ENCODE measurements around the gene PRG3. TPM values are rescaled to one million over a fixed set of nuclear protein-coding genes. Genes with fewer than 3 reads are reported as not detected.
A peak's percentile ranks its signal among the peaks of the same experiment; 100 is the strongest.

The PRG3 gene
- total and polyA plus RNA-seq, 9 of the 15 experiments (the other 6 are each of a cell fraction or from before 2014, with no cell fraction given): 0.18 to 0.55 (median 0.38) TPM; not detected in 6

- TF ChIP-seq VEZF1 (CRISPR knock-in tag; IDR thresholded peaks at IDR 0.05) (peak; percentile 96), STAG1 (CRISPR knock-in tag; IDR thresholded peaks at IDR 0.05; ENCODE audit: borderline replicate concordance) (no peak), TCF15 (CRISPR knock-in tag; IDR thresholded peaks at IDR 0.05) (no peak), ZBTB43 (CRISPR knock-in tag; IDR thresholded peaks at IDR 0.05) (no peak), LEF1 (IDR thresholded peaks at IDR 0.05) (peak; percentile 97), ZBTB12 (CRISPR knock-in tag; IDR thresholded peaks at IDR 0.05) (0 out of 2 replicates have a peak, but pooled peaks have one; percentile 20), RCOR1 (IDR thresholded peaks at IDR 0.05; ENCODE audit: borderline replicate concordance in 1 of 2, low read depth in 2 of 2, low read length in 2 of 2) (peak; percentile 67 to 99; a peak in 3 of 4 replicates), HNRNPL (IDR thresholded peaks at IDR 0.05; ENCODE audit: low read depth, low read length) (no peak), EHMT2 (IDR thresholded peaks at IDR 0.05) (no peak), RFX1 (IDR thresholded peaks at IDR 0.05) (no peak), ZBTB5 (IDR thresholded peaks at IDR 0.05) (no peak), RFX5 (IDR thresholded peaks at IDR 0.05; ENCODE audit: low read depth, low read length) (no peak), RBM15 (IDR thresholded peaks at IDR 0.05; ENCODE audit: insufficient read depth, low read length) (no peak), CBX1 (IDR thresholded peaks at IDR 0.05; ENCODE audit: low read depth) (no peak), MXD1 (CRISPR knock-in tag; IDR thresholded peaks at IDR 0.05; ENCODE audit: borderline replicate concordance, poor library complexity, severe bottlenecking) (peak; percentile 27), SRF (CRISPR knock-in tag; IDR thresholded peaks at IDR 0.05) (peak in 1 of 2 experiments; percentile 93; a peak in 1 of 4 replicates), ZNF75A (CRISPR knock-in tag; IDR thresholded peaks at IDR 0.05) (no peak), CBFA2T2 (conservative IDR thresholded peaks at IDR 0.05) (peak; percentile 99), JUN (IDR thresholded peaks at IDR 0.05; ENCODE audit: borderline replicate concordance, low read depth, low read length) (peak; percentile 98), JUN (CRISPR knock-in tag; IDR thresholded peaks at IDR 0.05; ENCODE audit: borderline replicate concordance) (peak; percentile 95; the same call in 1 of the 2 replicates), XRCC4 (IDR thresholded peaks at IDR 0.05; ENCODE audit: extremely low read depth, insufficient read depth, insufficient read length) (no peak)
Measured at GRCh38 chr11:57424792-57425564, 44.0 kb upstream of the PRG3 start (continued).

Measured in K562 (cell line).